ENCODE measurements around the gene SLC25A18.

SLC25A18 gene

DNA sequence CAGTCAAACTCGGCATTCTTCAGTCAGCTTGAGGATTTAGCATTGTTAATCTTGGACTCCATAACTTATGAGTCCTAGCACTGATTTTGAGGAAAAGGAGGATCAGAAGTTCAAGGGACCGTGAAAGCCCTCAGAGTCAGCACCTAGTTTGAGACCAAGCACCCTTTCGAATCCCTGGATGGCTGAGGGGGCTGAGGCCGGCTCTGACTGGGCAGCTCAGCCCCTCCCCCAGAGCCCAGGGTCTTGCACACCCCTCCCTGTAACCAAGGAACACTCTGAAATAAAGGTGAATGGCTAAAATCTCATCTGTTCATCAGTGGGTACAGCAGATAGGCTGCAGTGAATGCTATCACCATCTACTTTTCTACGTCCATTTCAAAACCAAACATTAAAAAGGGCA lies 27.3 kb downstream of the SLC25A18 start:
- TF ChIP-seq CTCF (IDR thresholded peaks at IDR 0.05), result no peak
- no peak for TF ChIP-seq ZFX (IDR thresholded peaks at IDR 0.05; ENCODE audit: borderline replicate concordance)
- no peak overlapping the region for H3K27ac ChIP-seq

- TF ChIP-seq ZFX (IDR thresholded peaks at IDR 0.05; ENCODE audit: borderline replicate concordance) (no peak), CTCF (IDR thresholded peaks at IDR 0.05) (no peak)
- no peak overlapping the region for H3K27ac ChIP-seq
Observed at GRCh38 chr22:17592201-17592600, 28.9 kb downstream of the SLC25A18 start.

DNA sequence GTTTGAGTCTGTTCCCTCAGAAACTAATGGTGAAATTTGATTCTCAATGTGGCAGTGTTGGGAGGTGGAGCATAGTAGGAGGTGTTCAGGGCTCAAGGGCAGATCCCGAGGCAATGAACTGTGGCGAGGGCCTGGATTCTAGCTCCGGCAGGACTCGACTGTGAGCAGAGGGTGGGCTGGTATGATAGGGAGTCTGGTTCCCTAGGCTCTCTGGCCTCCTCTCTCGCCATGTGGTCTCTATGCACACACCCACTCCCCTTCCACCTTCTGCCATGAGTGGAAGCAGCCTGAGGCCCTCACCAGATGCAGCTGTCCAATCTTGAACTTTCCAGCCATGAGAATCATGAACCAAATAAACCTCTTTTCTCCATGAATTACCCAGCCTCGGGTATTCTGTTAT lies 32.9 kb downstream of the SLC25A18 start:
- no peak overlapping the region for H3K27ac ChIP-seq
- no peak for TF ChIP-seq CTCF (IDR thresholded peaks at IDR 0.05)
- no peak for TF ChIP-seq ZFX (IDR thresholded peaks at IDR 0.05; ENCODE audit: borderline replicate concordance)

DNA sequence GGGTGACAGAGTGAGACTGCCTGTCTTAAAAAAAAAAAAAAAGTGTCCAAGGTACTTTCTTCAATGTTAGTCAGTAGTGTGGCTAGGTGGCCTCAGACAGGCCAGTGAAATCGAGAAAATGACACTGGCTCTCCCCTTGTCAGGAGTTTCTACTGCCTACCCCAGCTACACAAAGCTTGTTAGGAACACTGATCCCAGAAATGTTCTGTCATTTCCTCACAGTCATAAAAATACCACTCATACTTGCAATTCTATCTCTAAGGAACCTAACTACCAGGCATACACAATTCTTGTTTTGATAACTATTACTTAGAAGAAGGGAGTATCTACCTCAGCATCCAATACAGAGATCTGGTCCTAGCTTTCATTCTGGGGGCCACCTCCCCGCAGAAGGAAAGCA lies 33.9 kb downstream of the SLC25A18 start:
- TF ChIP-seq ZFX (IDR thresholded peaks at IDR 0.05; ENCODE audit: borderline replicate concordance) (no peak), CTCF (IDR thresholded peaks at IDR 0.05) (no peak)
- no peak overlapping the region for H3K27ac ChIP-seq

- no peak overlapping the region for H3K27ac ChIP-seq
Observed at GRCh38 chr22:17598318-17598717, 35.0 kb downstream of the SLC25A18 start.

DNA sequence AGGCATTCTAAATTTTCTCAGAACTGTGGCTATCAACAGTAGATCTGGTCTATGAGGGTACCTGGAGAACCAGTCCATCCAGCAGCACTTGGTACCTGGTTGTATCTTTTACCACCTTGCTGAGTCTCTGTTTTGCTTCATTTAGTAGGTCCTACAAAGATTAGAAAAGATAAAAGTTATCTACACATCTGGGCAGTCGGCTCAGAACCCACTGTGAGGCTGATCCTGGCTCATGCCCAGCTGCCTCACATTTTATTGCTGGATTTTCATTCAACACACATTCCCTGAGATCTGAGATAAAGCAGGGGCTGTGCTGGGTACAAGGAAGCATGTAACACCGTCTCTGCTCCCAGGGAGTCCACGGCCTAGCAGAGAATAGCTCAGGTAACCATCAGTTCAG lies 37.7 kb downstream of the SLC25A18 start:
- no peak for TF ChIP-seq CTCF (IDR thresholded peaks at IDR 0.05)
- no peak for TF ChIP-seq ZFX (IDR thresholded peaks at IDR 0.05; ENCODE audit: borderline replicate concordance)
- 0 out of 2 replicates have a peak overlapping the region, but pooled peaks have one; percentile 1 for H3K27ac ChIP-seq

More at GRCh38 chr22:17598318-17598717, 35.0 kb downstream of the SLC25A18 start:
- no peak for TF ChIP-seq ZFX (IDR thresholded peaks at IDR 0.05; ENCODE audit: borderline replicate concordance)
- TF ChIP-seq CTCF (IDR thresholded peaks at IDR 0.05), result no peak

- TF ChIP-seq ZFX (IDR thresholded peaks at IDR 0.05; ENCODE audit: borderline replicate concordance), result no peak
Observed at GRCh38 chr22:17603668-17604067, 40.4 kb downstream of the SLC25A18 start.

GRCh38 chr22:17606496-17606895 lies 43.2 kb downstream of the SLC25A18 start:
- H3K27ac ChIP-seq, result no peak overlapping the region
- TF ChIP-seq CTCF (IDR thresholded peaks at IDR 0.05) (no peak), ZFX (IDR thresholded peaks at IDR 0.05; ENCODE audit: borderline replicate concordance) (no peak)

More at GRCh38 chr22:17603668-17604067, 40.4 kb downstream of the SLC25A18 start:
- H3K27ac ChIP-seq, result no peak overlapping the region
